ENCODE data around the gene TCL1A.
"Not testable (repeated sequence)": the region's sequence is repeated elsewhere in the genome, so short reads cannot be mapped to it uniquely, and the experiment has no call there.

The TCL1A gene

DNA sequence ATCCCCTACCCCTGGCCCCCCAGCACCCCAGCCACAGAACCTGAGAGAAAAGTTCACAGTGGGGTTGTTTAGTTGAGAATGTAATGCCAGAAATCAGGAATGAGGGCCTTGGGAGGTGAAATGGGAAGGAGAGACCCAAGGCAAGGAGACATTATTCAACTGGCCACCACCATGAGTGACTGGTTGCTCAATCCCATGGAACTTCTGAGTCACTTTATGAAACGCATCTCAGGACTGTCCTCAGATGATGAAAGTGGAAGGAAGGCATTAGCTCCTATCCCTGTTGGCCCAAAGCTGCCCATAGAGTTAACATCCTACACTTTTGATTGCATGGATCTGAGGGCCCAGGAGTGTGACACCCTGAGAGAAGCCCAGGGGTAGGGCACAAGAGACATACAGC lies 25.4 kb upstream of the TCL1A start:
- TF ChIP-seq SPI1 (IDR thresholded peaks at IDR 0.05; ENCODE audit: low read depth, low read length): no peak
- no peak for TF ChIP-seq POU2F2 (IDR thresholded peaks at IDR 0.05; ENCODE audit: low read depth, low read length)
- TF ChIP-seq TAF1 (IDR thresholded peaks at IDR 0.05; ENCODE audit: low read depth, low read length): no peak
- TF ChIP-seq PAX5 (IDR thresholded peaks at IDR 0.05; ENCODE audit: insufficient read depth, low read length, severe bottlenecking): no peak
- no peak for TF ChIP-seq POLR2AphosphoS5 (IDR thresholded peaks at IDR 0.05; ENCODE audit: low read depth, low read length)
- no peak for TF ChIP-seq POLR2A (IDR thresholded peaks at IDR 0.05; ENCODE audit: low read depth, low read length)
- FAIRE-seq (no peak), DNase-seq (ENCODE audit: insufficient read length, low spot score) (no peak)

GRCh38 chr14:95733212-95733611 lies 19.3 kb upstream of the TCL1A start:
- peak; percentile 68 for FAIRE-seq
- TF ChIP-seq POU2F2 (IDR thresholded peaks at IDR 0.05; ENCODE audit: low read depth, low read length) (no peak), TAF1 (IDR thresholded peaks at IDR 0.05; ENCODE audit: low read depth, low read length) (no peak), PAX5 (IDR thresholded peaks at IDR 0.05; ENCODE audit: insufficient read depth, low read length, severe bottlenecking) (no peak), POLR2A (IDR thresholded peaks at IDR 0.05; ENCODE audit: low read depth, low read length) (no peak), POLR2AphosphoS5 (IDR thresholded peaks at IDR 0.05; ENCODE audit: low read depth, low read length) (no peak), SPI1 (IDR thresholded peaks at IDR 0.05; ENCODE audit: low read depth, low read length) (no peak)

GRCh38 chr14:95730126-95730525 lies 16.2 kb upstream of the TCL1A start:
- DNase-seq (ENCODE audit: insufficient read length, low spot score) (no peak), FAIRE-seq (no peak)
- TF ChIP-seq PAX5 (IDR thresholded peaks at IDR 0.05; ENCODE audit: insufficient read depth, low read length, severe bottlenecking) (no peak), POU2F2 (IDR thresholded peaks at IDR 0.05; ENCODE audit: low read depth, low read length) (no peak), TAF1 (IDR thresholded peaks at IDR 0.05; ENCODE audit: low read depth, low read length) (no peak)

More at GRCh38 chr14:95733212-95733611, 19.3 kb upstream of the TCL1A start:
- no peak for DNase-seq (ENCODE audit: insufficient read length, low spot score)

DNA sequence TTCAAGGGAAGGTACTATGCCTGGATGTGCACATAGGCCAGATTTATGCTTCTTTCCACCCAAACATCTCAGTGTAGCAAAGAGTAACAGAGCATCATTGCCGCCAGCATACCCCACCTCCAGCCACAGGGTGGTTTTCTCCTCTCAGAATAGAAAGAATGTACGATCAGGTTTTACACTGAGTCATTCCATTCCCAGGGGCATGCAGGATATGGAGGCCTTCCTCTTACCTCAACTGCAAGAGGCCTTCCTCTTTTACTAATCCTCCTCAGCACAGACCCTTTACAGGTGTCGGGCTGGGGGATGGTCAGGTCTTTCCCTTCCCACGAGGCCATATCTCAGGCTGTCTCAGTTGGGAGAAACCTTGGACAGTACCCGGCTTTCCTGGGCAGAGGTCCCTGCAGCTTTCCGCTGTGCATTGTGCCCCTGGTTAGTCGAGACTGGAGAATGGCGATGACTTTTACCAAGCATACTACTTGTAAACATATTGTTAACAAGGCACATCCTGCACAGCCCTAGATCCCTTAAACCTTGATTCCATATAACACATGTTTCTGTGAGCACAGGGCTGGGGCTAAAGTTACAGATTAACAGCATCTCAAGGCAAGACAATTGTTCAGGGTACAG lies 15.6 kb upstream of the TCL1A start:
- peak; percentile 73 for TF ChIP-seq SPI1 (IDR thresholded peaks at IDR 0.05; ENCODE audit: low read depth, low read length)
- peak; percentile 84 for FAIRE-seq
- not testable (repeated sequence) for DNase-seq (ENCODE audit: insufficient read length, low spot score)

DNA sequence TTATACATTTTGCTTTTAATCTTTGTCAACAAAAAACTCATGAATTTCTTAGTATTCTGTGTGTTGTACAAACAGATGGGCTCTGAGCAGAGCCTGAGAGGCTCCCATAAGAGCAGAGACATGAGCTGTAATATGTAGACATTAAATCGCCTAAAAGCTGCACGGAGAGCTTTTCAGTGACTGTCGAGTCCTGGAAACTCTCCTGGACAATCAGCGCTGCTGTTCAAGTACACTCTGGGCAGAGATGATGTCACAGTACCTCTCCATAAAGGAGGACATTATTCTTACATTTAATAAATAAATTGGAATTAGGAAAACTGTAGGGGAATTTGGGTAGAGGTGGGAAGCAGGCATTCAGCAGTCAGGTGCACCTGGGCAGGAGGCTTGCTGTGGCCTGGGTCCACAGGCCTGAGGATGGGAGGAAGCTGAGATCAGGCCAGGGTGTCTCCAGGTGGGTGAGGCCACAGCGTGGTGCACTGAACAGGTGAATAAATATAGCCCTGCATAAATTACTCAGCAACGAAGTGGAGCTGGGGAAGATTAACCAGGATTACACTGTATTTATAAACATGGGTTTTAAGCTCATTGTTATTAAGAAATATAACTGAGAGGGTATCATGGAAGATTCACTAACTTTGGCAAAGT lies 13.3 kb upstream of the TCL1A start:
- FAIRE-seq: peak; percentile 85
- no peak for DNase-seq (ENCODE audit: insufficient read length, low spot score)
- TF ChIP-seq POLR2A (IDR thresholded peaks at IDR 0.05; ENCODE audit: low read depth, low read length) (no peak), SPI1 (IDR thresholded peaks at IDR 0.05; ENCODE audit: low read depth, low read length) (no peak), POLR2AphosphoS5 (IDR thresholded peaks at IDR 0.05; ENCODE audit: low read depth, low read length) (no peak), POU2F2 (IDR thresholded peaks at IDR 0.05; ENCODE audit: low read depth, low read length) (no peak), TAF1 (IDR thresholded peaks at IDR 0.05; ENCODE audit: low read depth, low read length) (no peak), PAX5 (IDR thresholded peaks at IDR 0.05; ENCODE audit: insufficient read depth, low read length, severe bottlenecking) (no peak)

- DNase-seq (ENCODE audit: insufficient read length, low spot score) (no peak), FAIRE-seq (peak; percentile 90)
- no peak for TF ChIP-seq PAX5 (IDR thresholded peaks at IDR 0.05; ENCODE audit: insufficient read depth, low read length, severe bottlenecking)
- TF ChIP-seq POU2F2 (IDR thresholded peaks at IDR 0.05; ENCODE audit: low read depth, low read length): peak; percentile 53; the same call in 1 of the 2 replicates
- TF ChIP-seq POLR2AphosphoS5 (IDR thresholded peaks at IDR 0.05; ENCODE audit: low read depth, low read length): no peak
- TF ChIP-seq TAF1 (IDR thresholded peaks at IDR 0.05; ENCODE audit: low read depth, low read length): no peak
- TF ChIP-seq POLR2A (IDR thresholded peaks at IDR 0.05; ENCODE audit: low read depth, low read length): no peak
- no peak for TF ChIP-seq SPI1 (IDR thresholded peaks at IDR 0.05; ENCODE audit: low read depth, low read length)
Measured at GRCh38 chr14:95725685-95726336, 11.9 kb upstream of the TCL1A start.

- FAIRE-seq (no peak), DNase-seq (ENCODE audit: insufficient read length, low spot score) (no peak)
- no peak for TF ChIP-seq PAX5 (IDR thresholded peaks at IDR 0.05; ENCODE audit: insufficient read depth, low read length, severe bottlenecking)
- TF ChIP-seq POU2F2 (IDR thresholded peaks at IDR 0.05; ENCODE audit: low read depth, low read length): no peak
- TF ChIP-seq POLR2AphosphoS5 (IDR thresholded peaks at IDR 0.05; ENCODE audit: low read depth, low read length): no peak
- TF ChIP-seq POLR2A (IDR thresholded peaks at IDR 0.05; ENCODE audit: low read depth, low read length): no peak
- TF ChIP-seq SPI1 (IDR thresholded peaks at IDR 0.05; ENCODE audit: low read depth, low read length): no peak
Measured at GRCh38 chr14:95722525-95723190, 8.7 kb upstream of the TCL1A start.

- TF ChIP-seq POLR2AphosphoS5 (IDR thresholded peaks at IDR 0.05; ENCODE audit: low read depth, low read length) (no peak), POU2F2 (IDR thresholded peaks at IDR 0.05; ENCODE audit: low read depth, low read length) (no peak), PAX5 (IDR thresholded peaks at IDR 0.05; ENCODE audit: insufficient read depth, low read length, severe bottlenecking) (no peak), TAF1 (IDR thresholded peaks at IDR 0.05; ENCODE audit: low read depth, low read length) (no peak), SPI1 (IDR thresholded peaks at IDR 0.05; ENCODE audit: low read depth, low read length) (no peak), POLR2A (IDR thresholded peaks at IDR 0.05; ENCODE audit: low read depth, low read length) (no peak)
- FAIRE-seq (no peak), DNase-seq (ENCODE audit: insufficient read length, low spot score) (no peak)
Measured at GRCh38 chr14:95712398-95712797, 1.5 kb downstream of the TCL1A start.

GRCh38 chr14:95711476-95712176 lies 2.3 kb downstream of the TCL1A start:
- TF ChIP-seq SPI1 (IDR thresholded peaks at IDR 0.05; ENCODE audit: low read depth, low read length): peak; percentile 80
- TF ChIP-seq POU2F2 (IDR thresholded peaks at IDR 0.05; ENCODE audit: low read depth, low read length): no peak
- TF ChIP-seq PAX5 (IDR thresholded peaks at IDR 0.05; ENCODE audit: insufficient read depth, low read length, severe bottlenecking): no peak
- DNase-seq (ENCODE audit: insufficient read length, low spot score) (no peak), FAIRE-seq (peak; percentile 88)

Data from GM12891 (cell line).